ENCODE data around the gene NDEL1. TPM values are rescaled to one million over a fixed set of nuclear protein-coding genes. Genes with fewer than 3 reads are reported as not detected.

Gene NDEL1
- total RNA-seq, 1 donor from 2014 or later: 33.4 TPM

- H3K4me3 ChIP-seq (ENCODE audit: low read depth, low read length): no peak overlapping the region
- no peak for TF ChIP-seq CTCF (conservative IDR thresholded peaks at IDR 0.05; ENCODE audit: low read depth, low read length)
- DNase-seq (ENCODE audit: low read depth): no peak
These were observed 29.3 kb downstream of the NDEL1 start for GRCh38 chr17:8464941-8465340.

DNA sequence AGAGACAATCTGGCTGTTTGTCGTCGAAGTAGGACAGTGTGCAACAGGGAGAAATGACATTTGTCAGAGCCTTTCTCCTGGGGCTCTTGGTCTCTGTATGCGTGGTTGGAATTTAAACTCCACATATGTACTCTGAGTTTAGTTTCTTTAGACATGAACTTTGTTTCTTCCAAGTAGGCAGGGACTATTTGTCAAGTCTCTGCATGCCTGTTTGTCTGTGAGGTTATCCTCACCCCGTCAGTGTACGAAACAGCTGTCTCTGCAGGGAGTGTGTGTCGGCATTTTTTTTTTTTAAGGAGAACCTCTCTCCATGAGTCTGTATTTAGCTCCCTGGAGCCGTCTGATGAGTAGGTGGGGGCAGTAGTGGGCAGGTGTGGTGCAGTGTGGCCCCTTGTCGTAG, 29.7 kb downstream of the NDEL1 start:
- no peak for TF ChIP-seq CTCF (conservative IDR thresholded peaks at IDR 0.05; ENCODE audit: low read depth, low read length)
- DNase-seq (ENCODE audit: low read depth): no peak
- no peak overlapping the region for H3K4me3 ChIP-seq (ENCODE audit: low read depth, low read length)

- TF ChIP-seq CTCF (conservative IDR thresholded peaks at IDR 0.05; ENCODE audit: low read depth, low read length): no peak
- no peak overlapping the region for H3K4me3 ChIP-seq (ENCODE audit: low read depth, low read length)
- no peak for DNase-seq (ENCODE audit: low read depth)
These were observed 30.1 kb downstream of the NDEL1 start for GRCh38 chr17:8465759-8466158.

DNA sequence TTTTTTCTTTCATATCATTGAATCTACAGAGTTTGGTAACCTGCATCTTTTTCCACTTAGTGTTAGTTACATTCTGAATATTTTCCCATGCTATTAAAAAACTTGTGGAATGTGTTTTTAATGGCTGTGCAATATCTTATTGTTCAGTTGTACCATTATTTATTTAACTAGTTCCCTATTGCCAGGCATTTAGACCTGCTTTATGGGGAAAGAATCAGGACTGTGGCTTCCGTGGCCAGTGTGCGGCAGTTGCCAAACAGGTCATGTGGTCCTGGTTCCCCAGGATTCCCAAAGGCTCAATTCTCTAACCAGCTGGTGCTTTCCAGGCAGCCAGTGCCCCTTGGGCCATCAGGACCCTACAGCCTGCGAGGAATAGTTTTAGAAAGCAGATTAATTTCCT, 30.8 kb downstream of the NDEL1 start:
- DNase-seq (ENCODE audit: low read depth): no peak
- no peak for TF ChIP-seq CTCF (conservative IDR thresholded peaks at IDR 0.05; ENCODE audit: low read depth, low read length)
- no peak overlapping the region for H3K4me3 ChIP-seq (ENCODE audit: low read depth, low read length)

DNA sequence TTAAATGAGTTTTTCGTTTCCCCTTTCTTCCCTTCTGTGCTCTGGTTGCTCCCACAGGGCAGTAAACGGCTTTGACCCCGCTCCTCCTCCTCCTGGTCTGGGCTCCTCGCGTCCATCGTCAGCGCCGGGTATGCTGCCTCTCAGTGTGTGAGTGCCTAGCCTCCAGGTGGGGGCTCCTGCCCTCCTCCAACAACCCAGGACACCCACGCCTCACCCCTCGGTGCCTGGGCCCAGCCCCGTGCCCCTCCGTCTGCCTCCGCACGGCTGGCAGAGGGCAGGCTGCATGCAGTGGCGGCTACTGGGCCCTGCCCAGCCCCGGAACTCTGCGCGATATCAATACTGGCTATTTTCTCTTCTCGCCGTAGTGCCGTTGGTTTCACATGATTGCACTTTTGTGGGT, 31.2 kb downstream of the NDEL1 start:
- no peak overlapping the region for H3K4me3 ChIP-seq (ENCODE audit: low read depth, low read length)
- TF ChIP-seq CTCF (conservative IDR thresholded peaks at IDR 0.05; ENCODE audit: low read depth, low read length): no peak
- no peak for DNase-seq (ENCODE audit: low read depth)

- no peak overlapping the region for H3K4me3 ChIP-seq (ENCODE audit: low read depth, low read length)
- no peak for DNase-seq (ENCODE audit: low read depth)
- TF ChIP-seq CTCF (conservative IDR thresholded peaks at IDR 0.05; ENCODE audit: low read depth, low read length): no peak
These were observed 31.8 kb downstream of the NDEL1 start for GRCh38 chr17:8467527-8467926.

- TF ChIP-seq CTCF (conservative IDR thresholded peaks at IDR 0.05; ENCODE audit: low read depth, low read length): no peak
- no peak for DNase-seq (ENCODE audit: low read depth)
These were observed 32.4 kb downstream of the NDEL1 start for GRCh38 chr17:8468127-8468526.

More at GRCh38 chr17:8468127-8468526, 32.4 kb downstream of the NDEL1 start:
- H3K4me3 ChIP-seq (ENCODE audit: low read depth, low read length): no peak overlapping the region
